GM23338 (cell line): ENCODE results near the gene MFNG. TPM values are rescaled to one million over a fixed set of nuclear protein-coding genes. Genes with fewer than 3 reads are reported as not detected.

Source experiments
- ATAC-seq: fragments of 200-7000 bp; cut with Tn5 transposase; 3 replicates; pipeline ENCODE4 v1.9.1; 2020
- DNase-seq: peaks from one replicate; pipeline ENCODE4 v3.0.0-alpha.2; 2015; ENCODE audit warnings: low spot score
- H2AFZ ChIP-seq: fragments of 200-600 bp; sonication (generic); 2 replicates; pipeline ENCODE4 v1.8.0; 2016; ENCODE audit warnings: antibody characterized with exemption, mild to moderate bottlenecking, moderate library complexity
- H3F3A ChIP-seq: fragments of 200-600 bp; sonication (generic); replicated peaks from 2 replicates; pipeline ENCODE4 v1.8.0; 2017; ENCODE audit warnings: antibody characterized with exemption, mixed run types, low read depth
- H3K27ac ChIP-seq: fragments of 200-600 bp; sonication (generic); 2 replicates; pipeline ENCODE4 v1.6.1; 2016; ENCODE audit warnings: low read depth
- H3K27me3 ChIP-seq: fragments of 200-600 bp; sonication (generic); 2 replicates; pipeline ENCODE4 v1.8.0; 2016; ENCODE audit warnings: mild to moderate bottlenecking, mixed run types, moderate library complexity; ENCODE audit not compliant: insufficient read depth
- H3K36me3 ChIP-seq: fragments of 200-600 bp; sonication (generic); 2 replicates; pipeline ENCODE4 v1.8.0; 2016; ENCODE audit warnings: mild to moderate bottlenecking; ENCODE audit not compliant: insufficient read depth
- H3K4me1 ChIP-seq: fragments of 200-600 bp; sonication (generic); 2 replicates; pipeline ENCODE4 v1.8.0; 2016; ENCODE audit warnings: mild to moderate bottlenecking, moderate library complexity; ENCODE audit not compliant: insufficient read depth
- H3K4me2 ChIP-seq: fragments of 200-600 bp; sonication (generic); 2 replicates; pipeline ENCODE4 v1.7.1; 2017; ENCODE audit warnings: mixed run types
- H3K4me3 ChIP-seq: fragments of 200-600 bp; sonication (generic); 2 replicates; pipeline ENCODE4 v1.6.1; 2016; ENCODE audit warnings: mixed run types
- H3K79me2 ChIP-seq: fragments of 200-600 bp; sonication (generic); replicated peaks from 2 replicates; pipeline ENCODE4 v1.8.0; 2017; ENCODE audit warnings: mild to moderate bottlenecking; ENCODE audit not compliant: insufficient read depth
- H3K9me2 ChIP-seq: fragments of 200-600 bp; sonication (generic); 2 replicates; pipeline ENCODE4 v1.8.0; 2017; ENCODE audit not compliant: insufficient read depth
- H4K20me1 ChIP-seq: fragments of 200-600 bp; sonication (generic); replicated peaks from 2 replicates; pipeline ENCODE4 v1.8.0; 2017; ENCODE audit warnings: mild to moderate bottlenecking; ENCODE audit not compliant: insufficient read depth
- H3K27ac Mint-ChIP-seq: 2 replicates; pipeline ENCODE4 v1.8.0; 2020; ENCODE audit warnings: inconsistent platforms, mild to moderate bottlenecking, moderate library complexity, mixed read lengths
- H3K27me3 Mint-ChIP-seq: 3 replicates; pipeline ENCODE4 v1.8.0; 2022; ENCODE audit warnings: low read depth, mild to moderate bottlenecking, moderate library complexity, mixed read lengths, inconsistent platforms; ENCODE audit not compliant: insufficient read depth, poor library complexity
- H3K36me3 Mint-ChIP-seq: 3 replicates; pipeline ENCODE4 v1.8.0; 2021; ENCODE audit warnings: low read depth, mild to moderate bottlenecking, inconsistent platforms, moderate library complexity, mixed read lengths
- H3K4me1 Mint-ChIP-seq: 3 replicates; pipeline ENCODE4 v1.8.0; 2020; ENCODE audit warnings: mild to moderate bottlenecking, inconsistent platforms, mixed read lengths
- H3K4me3 Mint-ChIP-seq: 3 replicates; pipeline ENCODE4 v1.8.0; 2021; ENCODE audit warnings: moderate library complexity, mild to moderate bottlenecking, inconsistent platforms, mixed read lengths
- H3K9me3 Mint-ChIP-seq: 3 replicates; pipeline ENCODE4 v1.8.0; 2020; ENCODE audit warnings: moderate library complexity, mild to moderate bottlenecking, inconsistent platforms, mixed read lengths
- ETS1 ChIP-seq: IDR thresholded peaks from 2 replicates; pipeline ENCODE4 v1.6.1; 2016; ENCODE audit warnings: antibody characterized with exemption
- EZH2 ChIP-seq: fragments of 200-600 bp; sonication (generic); IDR thresholded peaks from one replicate; pipeline ENCODE4 v1.8.0; 2017; ENCODE audit warnings: antibody characterized with exemption, mild to moderate bottlenecking, low read depth; ENCODE audit not compliant: unreplicated experiment
- EZH2phosphoT487 ChIP-seq: fragments of 200-600 bp; sonication (generic); IDR thresholded peaks from one replicate; pipeline ENCODE4 v1.8.1; 2018; ENCODE audit warnings: antibody characterized with exemption; ENCODE audit not compliant: unreplicated experiment
- NANOG ChIP-seq: IDR thresholded peaks from 2 replicates; pipeline ENCODE4 v1.6.1; 2016; ENCODE audit warnings: antibody characterized with exemption, borderline replicate concordance
- POLR2AphosphoS5 ChIP-seq: IDR thresholded peaks from 2 replicates; pipeline ENCODE4 v1.6.1; 2016; ENCODE audit warnings: antibody characterized with exemption, low read depth
- ZNF114 ChIP-seq: fragments of 250-450 bp; sonication (Bioruptor Pico); IDR thresholded peaks from 2 replicates; pipeline ENCODE4 v1.5.0; 2020; ENCODE audit warnings: mild to moderate bottlenecking, moderate library complexity
- polyA plus RNA-seq: library from polyadenylated mRNA; unstranded; fragments of >200 nt; fragmentation: Nextera tagmentation; extraction: Ambion mirVana; gene quantifications from 2 replicates; pipeline ENCODE4 v1.2.1, GENCODE V29; 2016
- total RNA-seq: library from RNA; depleted of rRNA; stranded (reverse); fragments of >200 nt; shearing (Covaris generic); gene quantifications from 2 replicates; pipeline ENCODE4 v1.2.3, GENCODE V29; 2014
- TF ChIP-seq, protein P1 (sequence below), 2 experiments: fragments of 200-600 bp in 1 of 2; sonication (generic) in 1 of 2; conservative IDR thresholded peaks; 2 replicates each; pipeline versions ENCODE4 v1.5.1 to v1.6.1; 2016 to 2017; ENCODE audit warnings: antibody characterized with exemption in 2 of 2, low read depth in 2 of 2, mild to moderate bottlenecking in 2 of 2, moderate library complexity in 1 of 2
- TF ChIP-seq, protein P2 (sequence below): fragments of 250-450 bp; sonication (Bioruptor Pico); IDR thresholded peaks from 2 replicates; pipeline ENCODE4 v1.5.0; 2020; ENCODE audit warnings: mild to moderate bottlenecking, moderate library complexity

MFNG gene
- total and polyA plus RNA-seq, 2 experiments from 2014 or later: 1.4 to 1.9 TPM

DNA sequence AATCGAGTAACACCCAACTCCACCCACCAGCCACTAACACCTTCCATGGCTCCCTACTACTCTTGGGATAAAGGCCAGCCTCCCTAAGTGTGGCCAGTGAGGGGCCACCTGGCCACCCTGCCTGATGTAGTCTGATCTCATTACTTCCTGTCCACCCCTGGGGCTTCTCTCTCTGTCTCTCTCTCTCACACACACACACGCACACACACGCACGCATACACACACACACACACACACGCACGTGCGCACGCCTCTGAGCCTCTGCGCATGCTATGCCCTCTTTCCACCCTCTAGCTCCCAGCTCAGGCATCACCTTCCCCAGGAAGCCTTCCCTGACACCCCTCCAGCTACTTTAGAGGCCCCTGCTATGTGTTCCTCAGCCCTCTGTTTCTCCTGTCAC lies 3.9 kb downstream of the MFNG start:
- Histone ChIP-seq H3K4me1 (peaks cover 14% of the 10 kb centered on the region; the same call in 1 of the 2 replicates), H2AFZ (no peak overlapping the region), H3F3A (no peaks in the 10 kb centered on the region), H3K4me3 (no peak overlapping the region), H3K9me2 (no peaks in the 10 kb centered on the region), H3K36me3 (no peaks in the 10 kb centered on the region), H3K4me2 (no peak overlapping the region), H3K79me2 (no peaks in the 10 kb centered on the region), H4K20me1 (no peaks in the 10 kb centered on the region), H3K27me3 (no peaks in the 10 kb centered on the region), H3K27ac (no peak overlapping the region)
- Mint-ChIP-seq H3K27ac (no peak overlapping the region), H3K27me3 (peaks cover 14% of the 10 kb centered on the region), H3K9me3 (no peaks in the 10 kb centered on the region), H3K4me1 (peaks cover 27% of the 10 kb centered on the region), H3K36me3 (no peaks in the 10 kb centered on the region), H3K4me3 (no peak overlapping the region)
- TF ChIP-seq POLR2AphosphoS5 (no peak), EZH2 (no peak), EZH2phosphoT487 (no peak), NANOG (no peak)
- DNase-seq: no peak
- no peak for ATAC-seq

- no peaks in the 10 kb centered on the region for H3K36me3 ChIP-seq
- no peak overlapping the region for H3K27ac ChIP-seq
- no peak overlapping the region for H3K4me2 ChIP-seq
- H4K20me1 ChIP-seq: no peaks in the 10 kb centered on the region
- no peaks in the 10 kb centered on the region for H3K36me3 Mint-ChIP-seq
- no peak for TF ChIP-seq ZNF114 (CRISPR knock-in tag)
- TF ChIP-seq, protein P1, sequence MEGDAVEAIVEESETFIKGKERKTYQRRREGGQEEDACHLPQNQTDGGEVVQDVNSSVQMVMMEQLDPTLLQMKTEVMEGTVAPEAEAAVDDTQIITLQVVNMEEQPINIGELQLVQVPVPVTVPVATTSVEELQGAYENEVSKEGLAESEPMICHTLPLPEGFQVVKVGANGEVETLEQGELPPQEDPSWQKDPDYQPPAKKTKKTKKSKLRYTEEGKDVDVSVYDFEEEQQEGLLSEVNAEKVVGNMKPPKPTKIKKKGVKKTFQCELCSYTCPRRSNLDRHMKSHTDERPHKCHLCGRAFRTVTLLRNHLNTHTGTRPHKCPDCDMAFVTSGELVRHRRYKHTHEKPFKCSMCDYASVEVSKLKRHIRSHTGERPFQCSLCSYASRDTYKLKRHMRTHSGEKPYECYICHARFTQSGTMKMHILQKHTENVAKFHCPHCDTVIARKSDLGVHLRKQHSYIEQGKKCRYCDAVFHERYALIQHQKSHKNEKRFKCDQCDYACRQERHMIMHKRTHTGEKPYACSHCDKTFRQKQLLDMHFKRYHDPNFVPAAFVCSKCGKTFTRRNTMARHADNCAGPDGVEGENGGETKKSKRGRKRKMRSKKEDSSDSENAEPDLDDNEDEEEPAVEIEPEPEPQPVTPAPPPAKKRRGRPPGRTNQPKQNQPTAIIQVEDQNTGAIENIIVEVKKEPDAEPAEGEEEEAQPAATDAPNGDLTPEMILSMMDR (conservative IDR thresholded peaks at IDR 0.05; ENCODE audit: low read depth in 2 of 2): no peak
- TF ChIP-seq, protein P2, sequence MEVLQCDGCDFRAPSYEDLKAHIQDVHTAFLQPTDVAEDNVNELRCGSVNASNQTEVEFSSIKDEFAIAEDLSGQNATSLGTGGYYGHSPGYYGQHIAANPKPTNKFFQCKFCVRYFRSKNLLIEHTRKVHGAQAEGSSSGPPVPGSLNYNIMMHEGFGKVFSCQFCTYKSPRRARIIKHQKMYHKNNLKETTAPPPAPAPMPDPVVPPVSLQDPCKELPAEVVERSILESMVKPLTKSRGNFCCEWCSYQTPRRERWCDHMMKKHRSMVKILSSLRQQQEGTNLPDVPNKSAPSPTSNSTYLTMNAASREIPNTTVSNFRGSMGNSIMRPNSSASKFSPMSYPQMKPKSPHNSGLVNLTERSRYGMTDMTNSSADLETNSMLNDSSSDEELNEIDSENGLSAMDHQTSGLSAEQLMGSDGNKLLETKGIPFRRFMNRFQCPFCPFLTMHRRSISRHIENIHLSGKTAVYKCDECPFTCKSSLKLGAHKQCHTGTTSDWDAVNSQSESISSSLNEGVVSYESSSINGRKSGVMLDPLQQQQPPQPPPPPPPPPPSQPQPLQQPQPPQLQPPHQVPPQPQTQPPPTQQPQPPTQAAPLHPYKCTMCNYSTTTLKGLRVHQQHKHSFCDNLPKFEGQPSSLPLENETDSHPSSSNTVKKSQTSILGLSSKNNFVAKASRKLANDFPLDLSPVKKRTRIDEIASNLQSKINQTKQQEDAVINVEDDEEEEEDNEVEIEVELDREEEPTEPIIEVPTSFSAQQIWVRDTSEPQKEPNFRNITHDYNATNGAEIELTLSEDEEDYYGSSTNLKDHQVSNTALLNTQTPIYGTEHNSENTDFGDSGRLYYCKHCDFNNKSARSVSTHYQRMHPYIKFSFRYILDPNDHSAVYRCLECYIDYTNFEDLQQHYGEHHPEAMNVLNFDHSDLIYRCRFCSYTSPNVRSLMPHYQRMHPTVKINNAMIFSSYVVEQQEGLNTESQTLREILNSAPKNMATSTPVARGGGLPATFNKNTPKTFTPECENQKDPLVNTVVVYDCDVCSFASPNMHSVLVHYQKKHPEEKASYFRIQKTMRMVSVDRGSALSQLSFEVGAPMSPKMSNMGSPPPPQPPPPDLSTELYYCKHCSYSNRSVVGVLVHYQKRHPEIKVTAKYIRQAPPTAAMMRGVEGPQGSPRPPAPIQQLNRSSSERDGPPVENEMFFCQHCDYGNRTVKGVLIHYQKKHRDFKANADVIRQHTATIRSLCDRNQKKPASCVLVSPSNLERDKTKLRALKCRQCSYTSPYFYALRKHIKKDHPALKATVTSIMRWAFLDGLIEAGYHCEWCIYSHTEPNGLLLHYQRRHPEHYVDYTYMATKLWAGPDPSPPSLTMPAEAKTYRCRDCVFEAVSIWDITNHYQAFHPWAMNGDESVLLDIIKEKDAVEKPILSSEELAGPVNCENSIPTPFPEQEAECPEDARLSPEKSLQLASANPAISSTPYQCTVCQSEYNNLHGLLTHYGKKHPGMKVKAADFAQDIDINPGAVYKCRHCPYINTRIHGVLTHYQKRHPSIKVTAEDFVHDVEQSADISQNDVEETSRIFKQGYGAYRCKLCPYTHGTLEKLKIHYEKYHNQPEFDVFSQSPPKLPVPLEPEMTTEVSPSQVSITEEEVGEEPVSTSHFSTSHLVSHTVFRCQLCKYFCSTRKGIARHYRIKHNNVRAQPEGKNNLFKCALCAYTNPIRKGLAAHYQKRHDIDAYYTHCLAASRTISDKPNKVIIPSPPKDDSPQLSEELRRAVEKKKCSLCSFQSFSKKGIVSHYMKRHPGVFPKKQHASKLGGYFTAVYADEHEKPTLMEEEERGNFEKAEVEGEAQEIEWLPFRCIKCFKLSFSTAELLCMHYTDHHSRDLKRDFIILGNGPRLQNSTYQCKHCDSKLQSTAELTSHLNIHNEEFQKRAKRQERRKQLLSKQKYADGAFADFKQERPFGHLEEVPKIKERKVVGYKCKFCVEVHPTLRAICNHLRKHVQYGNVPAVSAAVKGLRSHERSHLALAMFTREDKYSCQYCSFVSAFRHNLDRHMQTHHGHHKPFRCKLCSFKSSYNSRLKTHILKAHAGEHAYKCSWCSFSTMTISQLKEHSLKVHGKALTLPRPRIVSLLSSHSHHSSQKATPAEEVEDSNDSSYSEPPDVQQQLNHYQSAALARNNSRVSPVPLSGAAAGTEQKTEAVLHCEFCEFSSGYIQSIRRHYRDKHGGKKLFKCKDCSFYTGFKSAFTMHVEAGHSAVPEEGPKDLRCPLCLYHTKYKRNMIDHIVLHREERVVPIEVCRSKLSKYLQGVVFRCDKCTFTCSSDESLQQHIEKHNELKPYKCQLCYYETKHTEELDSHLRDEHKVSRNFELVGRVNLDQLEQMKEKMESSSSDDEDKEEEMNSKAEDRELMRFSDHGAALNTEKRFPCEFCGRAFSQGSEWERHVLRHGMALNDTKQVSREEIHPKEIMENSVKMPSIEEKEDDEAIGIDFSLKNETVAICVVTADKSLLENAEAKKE (CRISPR knock-in tag): no peak
- TF ChIP-seq ETS1: no peak
- H3K79me2 ChIP-seq: no peaks in the 10 kb centered on the region
- peaks cover 13% of the 10 kb centered on the region for H3K27me3 Mint-ChIP-seq
- peaks cover 5% of the 10 kb centered on the region; the same call in 1 of the 2 replicates for H3K4me1 ChIP-seq
- no peak overlapping the region for H3K4me3 Mint-ChIP-seq
- no peaks in the 10 kb centered on the region for H3F3A ChIP-seq
- H3K9me2 ChIP-seq: no peaks in the 10 kb centered on the region
- ATAC-seq: no peak
- DNase-seq: no peak
- H3K27ac Mint-ChIP-seq: no peak overlapping the region
- no peak overlapping the region for H3K4me3 ChIP-seq
- H3K4me1 Mint-ChIP-seq: peaks cover 20% of the 10 kb centered on the region
- H2AFZ ChIP-seq: no peak overlapping the region
- H3K27me3 ChIP-seq: no peaks in the 10 kb centered on the region
- H3K9me3 Mint-ChIP-seq: no peaks in the 10 kb centered on the region
Observed at GRCh38 chr22:37481347-37481907, 4.8 kb downstream of the MFNG start.
